ENCODE measurements around the gene INS. TPM values are rescaled to one million over a fixed set of nuclear protein-coding genes. Genes with fewer than 3 reads are reported as not detected.

INS gene
- total RNA-seq, 1 donor from 2014 or later, result not detected

DNA sequence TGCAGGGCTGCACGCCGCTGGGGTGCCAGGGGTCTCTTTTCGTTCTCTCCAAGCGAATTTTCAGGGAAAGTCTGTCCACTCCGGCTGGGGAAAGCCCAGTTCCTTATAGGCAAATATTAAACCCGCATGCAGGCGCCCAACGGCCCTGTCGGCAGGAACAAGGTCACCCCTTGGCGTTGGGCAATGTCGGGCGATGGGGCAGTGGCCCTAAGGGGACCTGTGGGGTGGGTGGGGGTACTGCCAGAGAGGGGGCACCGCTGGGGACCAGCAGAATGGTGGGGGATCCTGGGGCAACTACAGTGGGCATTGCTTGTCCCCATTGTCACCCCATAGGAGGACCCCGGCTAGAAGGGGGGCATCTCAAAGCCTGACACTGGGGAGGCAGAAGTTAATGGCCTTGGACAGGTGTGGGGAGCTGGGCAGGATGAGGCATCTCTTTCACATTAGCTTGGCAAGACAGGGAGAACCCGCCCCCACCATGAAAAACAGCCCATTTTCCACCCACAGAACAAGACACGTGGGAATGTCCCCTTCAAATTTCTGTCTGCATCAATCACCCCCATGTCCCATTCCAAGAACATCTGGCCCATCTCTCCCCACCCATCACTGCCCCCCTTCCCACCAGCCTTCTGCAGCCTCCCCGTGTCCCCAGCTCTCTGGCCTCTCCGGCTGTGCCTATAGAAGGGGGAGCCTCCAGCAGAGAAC, 16.3 kb downstream of the INS start:
- DNase-seq (ENCODE audit: low read depth in 2 of 2), result no peak

DNA sequence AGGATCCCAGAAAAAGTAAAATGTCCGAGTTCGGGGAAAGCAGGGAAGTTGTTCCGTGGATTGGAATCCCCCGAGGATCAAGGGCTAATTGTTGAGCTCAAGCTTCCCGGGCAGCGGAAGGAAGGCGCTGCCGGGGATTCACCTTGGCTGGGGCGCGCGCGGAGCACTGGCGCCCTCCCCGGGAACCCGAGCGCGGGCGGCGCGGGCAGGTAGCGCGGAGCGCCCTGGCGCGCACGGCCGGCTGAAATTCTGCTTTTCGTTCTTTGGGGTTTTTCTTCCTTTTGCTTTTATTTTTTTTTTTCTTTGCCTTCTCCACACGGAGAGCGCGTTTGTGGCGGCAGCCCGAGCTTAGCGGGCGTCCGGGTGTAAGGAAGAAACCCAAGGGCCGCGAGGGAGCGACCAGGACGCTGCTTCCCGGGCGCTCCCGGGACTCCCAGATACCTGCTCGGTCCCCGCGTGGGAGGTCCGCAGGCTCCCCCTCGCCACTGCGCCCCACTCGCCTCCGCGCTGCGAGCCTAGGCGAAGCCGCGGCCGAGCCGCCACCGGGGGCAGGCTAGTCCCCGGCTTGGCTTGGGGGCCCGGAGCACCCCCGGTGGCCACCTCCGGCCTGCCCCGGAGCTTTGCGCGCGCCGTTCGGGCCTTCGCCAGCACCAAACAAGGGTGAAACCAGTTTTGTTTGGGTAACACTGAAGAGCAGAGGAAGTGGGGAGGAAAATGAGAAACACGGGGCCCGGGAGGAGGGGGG, 17.0 kb downstream of the INS start:
- DNase-seq (ENCODE audit: low read depth in 2 of 2), result no peak

DNA sequence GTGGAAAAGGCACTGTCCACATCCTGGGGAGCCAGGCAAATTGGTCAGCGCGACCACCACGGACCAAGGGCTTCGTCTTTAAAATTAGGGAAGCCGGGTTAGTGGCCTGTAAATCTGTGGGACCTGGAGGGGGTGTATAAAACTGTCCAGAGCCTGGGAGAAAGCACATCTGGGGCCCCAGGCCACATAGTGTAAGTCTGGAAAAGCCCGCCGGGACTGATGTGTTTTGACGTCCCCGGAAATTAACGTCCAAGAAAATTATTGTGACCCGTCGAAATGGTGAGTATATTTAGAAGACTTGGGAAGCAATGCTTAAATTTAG, 17.6 kb downstream of the INS start:
- no peak for DNase-seq (ENCODE audit: low read depth in 2 of 2)

DNA sequence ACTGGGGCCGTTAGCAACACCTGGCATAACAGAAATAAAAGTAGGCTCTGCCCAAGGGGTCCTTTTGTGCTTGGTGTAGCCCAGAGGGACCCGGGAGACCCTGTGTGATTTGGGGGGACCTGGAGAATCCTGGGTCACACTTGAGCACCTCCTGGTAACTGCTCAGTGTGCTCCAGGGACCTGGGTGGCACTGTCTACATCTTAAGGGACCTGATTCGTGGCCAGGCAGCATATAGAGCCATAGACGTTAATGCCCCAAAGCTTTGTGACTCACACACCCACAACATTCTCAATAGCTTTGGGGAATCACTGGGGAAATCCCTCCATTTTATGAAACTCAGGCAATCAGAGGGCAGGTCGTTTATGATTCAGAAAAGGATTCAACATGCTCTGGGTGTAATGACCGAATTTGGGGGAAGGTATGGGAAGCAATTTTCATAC, 18.2 kb downstream of the INS start:
- peak in 1 of 2 donors; percentile 12 for DNase-seq (ENCODE audit: low read depth in 2 of 2)

DNA sequence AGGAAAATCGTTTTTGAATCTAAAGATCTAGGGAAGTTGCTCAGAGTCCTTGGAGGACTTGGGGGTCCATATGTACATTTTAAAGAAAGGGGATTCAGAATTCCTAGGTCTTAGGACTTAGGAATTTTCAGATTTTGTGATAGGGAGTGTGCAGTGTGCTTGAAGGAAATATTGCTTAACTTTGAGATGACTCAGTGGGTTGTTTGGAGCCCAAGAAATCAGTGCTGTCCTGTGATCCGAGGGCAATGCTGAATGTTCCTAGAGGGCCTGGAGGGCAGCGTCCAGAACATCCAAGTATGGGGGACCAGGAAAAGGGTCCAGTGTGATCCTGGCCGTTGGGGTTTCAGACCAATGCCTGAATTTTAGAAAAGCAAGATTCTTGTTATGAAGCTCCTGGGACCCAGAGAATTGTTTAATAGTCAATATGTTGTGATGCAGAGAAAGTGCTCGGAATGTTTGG, 18.7 kb downstream of the INS start:
- no peak for DNase-seq (ENCODE audit: low read depth in 2 of 2)

DNA sequence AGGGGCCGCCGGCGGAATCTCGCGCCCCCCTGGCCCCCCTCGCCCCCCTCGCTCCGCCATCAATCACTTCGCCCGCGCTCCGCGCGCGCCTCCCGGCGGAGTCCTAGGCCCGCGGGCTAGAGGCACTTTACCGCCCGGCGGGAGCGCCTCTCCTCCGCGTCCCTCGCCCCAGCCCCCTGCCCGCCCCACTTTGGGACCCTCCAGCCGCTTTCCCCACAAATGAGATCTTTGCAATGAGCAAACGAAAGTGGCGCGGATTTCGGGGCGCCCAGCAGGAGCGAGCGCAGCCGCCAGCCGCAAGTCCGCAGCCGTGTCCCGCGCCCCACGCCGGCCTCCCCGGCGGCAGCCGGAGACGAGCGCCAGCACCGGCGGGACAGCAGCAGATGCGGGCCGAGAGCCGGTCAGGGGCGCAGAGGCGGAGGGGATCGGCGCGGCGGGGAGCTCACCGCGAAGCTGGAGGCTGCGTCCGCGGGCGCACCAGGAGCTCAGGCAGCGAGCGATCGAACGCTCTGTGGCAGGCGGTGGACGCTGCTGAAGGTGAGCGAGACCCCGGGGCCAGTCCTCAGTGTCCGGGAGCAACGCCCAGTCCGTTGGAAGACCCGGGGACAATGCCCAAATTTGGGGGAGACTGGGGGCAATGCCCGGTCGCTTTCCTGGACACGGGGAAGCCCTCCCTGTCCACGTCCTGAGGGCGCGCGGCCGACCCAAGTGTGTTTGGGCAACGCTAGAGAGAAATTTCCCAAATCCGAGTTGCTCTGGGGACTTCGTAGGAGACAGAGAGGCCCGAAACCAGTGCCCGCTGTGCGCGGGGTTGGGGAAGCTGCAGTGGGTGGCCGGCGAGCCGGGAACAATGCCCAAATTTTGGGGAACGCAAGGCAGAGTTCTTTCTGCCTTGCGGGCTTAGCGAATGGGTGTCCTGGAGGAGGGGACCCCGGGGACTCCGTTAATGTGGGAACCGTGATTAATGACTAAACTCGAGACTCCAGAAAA, 20.3 kb downstream of the INS start:
- no peak for DNase-seq (ENCODE audit: low read depth in 2 of 2)

DNA sequence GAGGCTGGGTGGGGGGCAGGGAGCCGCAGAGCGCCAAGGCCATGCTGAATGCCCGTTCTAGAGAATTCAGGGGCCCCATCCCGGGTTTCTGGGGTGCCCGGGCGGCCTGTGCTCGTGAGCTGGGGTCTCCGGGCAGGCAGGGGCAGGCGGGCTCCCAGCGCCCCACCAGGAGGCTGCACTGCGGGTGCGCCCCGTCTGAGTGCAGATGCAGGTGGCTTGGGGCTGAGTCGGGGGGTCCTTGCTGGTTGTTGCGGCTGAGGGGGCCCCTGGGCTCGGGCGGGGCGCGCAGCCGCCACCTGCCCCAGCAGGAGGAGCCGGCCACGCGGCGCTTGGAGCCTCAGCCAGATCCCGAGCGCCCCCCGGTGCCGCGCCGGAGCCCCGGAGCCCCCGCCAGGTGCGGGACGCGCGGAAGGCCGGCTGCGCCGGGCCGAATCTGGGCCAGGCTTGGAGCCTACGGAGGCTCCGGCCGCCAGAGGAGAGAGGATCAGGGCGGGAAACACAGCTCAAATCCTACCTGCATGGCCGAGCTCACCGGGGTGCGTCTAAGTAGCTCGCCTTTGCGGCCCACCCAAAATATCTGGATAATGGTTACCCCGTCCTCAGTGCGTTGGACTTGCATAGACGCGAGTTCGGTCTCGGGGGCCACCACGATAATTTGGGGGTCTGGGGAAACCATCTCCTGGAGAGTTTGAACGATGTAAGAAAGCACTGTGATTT, 21.2 kb downstream of the INS start:
- DNase-seq (ENCODE audit: low read depth in 2 of 2), result no peak

DNA sequence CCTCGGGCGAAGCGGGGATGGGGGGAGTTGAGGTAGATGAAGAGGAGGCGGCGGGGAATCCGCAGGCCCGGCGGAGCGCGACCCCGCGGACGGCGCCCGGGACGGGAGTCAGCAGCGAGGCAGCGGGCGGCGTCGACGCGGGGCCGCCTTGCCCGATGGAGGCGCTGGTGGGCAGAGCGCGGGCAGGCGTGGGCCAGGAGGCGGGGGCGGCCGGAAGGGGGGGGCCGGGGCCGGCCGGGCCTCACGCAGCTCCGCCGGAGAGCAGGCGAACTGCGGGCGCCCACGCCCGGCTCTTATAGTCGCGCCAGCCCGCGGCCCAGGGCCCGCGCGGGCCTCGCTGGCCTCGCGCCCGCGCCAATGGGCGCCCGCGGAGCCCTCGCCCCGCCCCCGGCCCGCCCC, 21.9 kb downstream of the INS start, which contains the start of gene IGF2:
TSS of gene IGF2 (minus strand) at position 267 of the 399 bp plus-strand sequence. CDS start 3,866 bp downstream, outside the sequence.
- peak in 1 of 2 donors; percentile 25 for DNase-seq (ENCODE audit: low read depth in 2 of 2)

DNA sequence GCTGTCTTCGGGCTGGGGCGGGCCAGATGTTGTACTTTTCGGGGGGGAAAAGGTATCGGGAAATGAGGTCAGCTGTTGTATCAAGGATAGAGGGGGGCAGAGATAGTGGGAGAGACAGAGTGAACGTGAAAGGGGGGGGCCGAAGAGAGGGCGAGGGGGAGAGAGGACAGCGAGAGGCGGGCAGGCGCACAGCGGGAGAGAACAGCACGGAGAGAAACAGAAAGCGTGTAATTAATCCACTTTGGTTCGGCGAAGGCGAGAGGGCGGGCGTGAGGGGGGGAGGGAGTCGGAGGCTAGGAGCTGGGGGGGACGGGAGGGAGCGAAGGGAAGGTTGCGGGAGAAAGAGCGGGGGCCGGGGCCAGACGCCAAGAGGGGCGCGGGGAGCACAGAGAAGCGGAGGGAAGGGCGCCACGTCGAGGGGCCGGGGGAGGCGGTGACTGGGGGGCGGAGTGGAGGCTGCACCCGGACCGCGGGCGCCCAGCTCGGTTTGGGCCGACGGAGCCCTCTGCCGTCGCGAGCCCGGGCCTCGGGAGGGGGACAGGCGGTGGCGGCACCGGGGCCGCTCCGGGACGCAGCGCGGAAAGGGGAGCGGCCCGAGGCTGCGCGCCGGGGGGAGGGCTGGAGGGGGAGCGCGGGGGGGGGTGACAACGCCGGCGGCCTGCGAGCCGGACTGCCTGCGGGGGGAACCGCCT, 22.4 kb downstream of the INS start:
- no peak for DNase-seq (ENCODE audit: low read depth in 2 of 2)

DNA sequence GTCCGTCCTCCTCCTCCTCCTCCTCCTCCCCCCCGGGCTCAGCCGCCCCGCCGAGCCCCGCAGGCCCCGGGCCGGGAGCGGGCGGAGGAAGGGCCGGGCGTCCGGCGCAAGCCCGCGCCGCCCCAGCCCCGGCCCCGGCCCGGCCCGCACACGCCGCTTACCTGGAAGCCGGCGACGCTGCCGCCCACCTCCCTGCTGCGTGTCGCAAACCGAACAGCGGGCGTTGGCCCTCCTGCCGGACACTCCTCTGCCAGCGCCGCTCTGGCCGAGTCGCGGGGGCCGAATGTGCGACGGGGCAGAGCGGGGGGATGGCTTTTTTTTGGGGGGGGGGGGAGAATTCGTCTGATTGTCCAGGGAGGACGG, 23.0 kb downstream of the INS start:
- no peak for DNase-seq (ENCODE audit: low read depth in 2 of 2)

DNA sequence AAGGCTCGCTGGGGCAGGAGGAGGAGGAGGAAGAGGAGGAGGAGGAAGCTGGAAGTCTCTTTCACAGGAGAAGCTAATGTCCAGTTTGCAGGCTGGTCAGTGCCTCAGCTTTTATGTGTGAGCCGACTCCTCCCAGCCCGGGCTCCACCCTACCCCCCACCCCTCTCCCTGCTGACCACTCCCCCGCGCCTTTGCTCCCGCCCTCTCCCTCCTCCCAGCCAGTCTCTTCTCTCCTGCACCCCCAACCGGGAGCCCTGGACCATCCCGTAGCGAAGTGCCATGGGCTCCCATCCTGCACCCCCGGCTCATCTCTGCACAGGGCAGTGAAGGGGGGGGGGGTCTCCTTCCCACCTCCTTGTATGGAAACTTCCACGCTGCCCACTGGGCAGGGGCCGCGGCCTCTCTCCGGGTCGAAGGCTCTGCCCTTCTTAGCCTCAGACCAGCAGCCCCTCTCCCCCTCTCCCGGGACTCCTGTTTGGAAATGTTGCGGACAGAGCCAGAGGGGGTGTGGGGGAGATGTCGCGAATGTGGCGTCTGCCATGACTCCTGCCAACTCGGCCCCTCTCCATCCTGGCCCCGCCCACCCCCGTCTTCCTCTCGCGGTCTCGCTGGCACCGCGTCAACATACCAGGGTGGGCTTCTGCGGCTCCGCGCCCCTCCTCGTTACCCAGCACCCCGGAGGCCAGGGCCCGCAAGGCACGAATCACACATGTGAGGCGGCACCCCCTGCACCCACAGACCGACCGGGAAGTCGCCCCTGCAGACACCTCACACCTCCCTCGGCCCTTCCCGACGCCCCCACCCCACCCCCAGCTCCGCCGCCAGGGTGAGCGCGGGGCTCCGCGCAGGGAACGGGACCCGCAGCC, 23.6 kb downstream of the INS start:
- DNase-seq (ENCODE audit: low read depth in 2 of 2), result peak in 1 of 2 donors; percentile 53

DNA sequence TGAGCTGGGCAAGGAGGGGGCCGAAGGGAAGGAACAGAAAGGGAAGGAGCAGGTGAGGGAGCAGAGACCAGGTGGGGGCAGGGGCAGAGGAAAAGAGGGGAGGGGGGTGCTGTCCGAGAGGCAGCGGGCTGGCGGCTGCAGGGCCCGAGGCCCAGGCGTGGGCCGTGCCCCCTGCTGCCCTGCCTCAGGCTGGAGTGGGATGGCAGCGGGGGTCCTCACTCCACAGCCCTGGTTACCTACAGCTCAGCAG, 24.1 kb downstream of the INS start:
- no peak for DNase-seq (ENCODE audit: low read depth in 2 of 2)

DNA sequence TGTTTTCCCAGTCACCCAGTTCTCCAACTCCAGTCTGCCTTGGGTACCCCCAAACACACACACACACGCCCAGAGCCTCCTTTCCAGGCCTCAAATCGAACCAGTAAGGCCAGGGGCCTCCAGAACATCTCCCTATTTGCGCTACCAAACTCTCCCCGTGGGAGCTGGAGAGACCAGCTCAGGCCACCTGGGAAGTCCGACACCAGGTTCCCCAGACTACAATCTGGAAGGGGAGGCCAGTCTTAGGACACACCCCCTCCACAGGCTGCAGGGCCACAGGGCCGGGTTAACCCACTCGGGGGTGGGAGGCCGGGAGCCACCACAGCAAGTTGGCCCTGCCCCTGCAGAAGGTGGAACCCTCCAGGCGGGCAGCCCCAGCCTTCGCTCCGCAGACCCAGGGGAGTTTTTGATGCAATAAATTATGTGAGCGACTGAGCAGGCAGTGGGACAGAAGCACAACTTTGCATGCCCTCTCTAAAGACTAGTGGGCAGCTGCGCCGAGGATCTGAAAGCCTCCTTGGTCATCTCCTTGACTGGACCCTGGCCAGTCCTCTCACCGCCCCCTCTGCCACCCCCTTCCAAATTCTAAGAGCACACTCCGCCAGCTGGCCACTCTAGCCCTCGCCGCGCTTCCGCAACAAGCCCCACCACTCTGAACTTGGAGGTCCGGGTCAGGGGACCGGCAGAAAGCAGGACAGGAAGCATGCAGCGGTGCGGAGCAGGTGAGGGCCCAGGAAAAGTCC, 24.6 kb downstream of the INS start:
- no peak for DNase-seq (ENCODE audit: low read depth in 2 of 2)

DNA sequence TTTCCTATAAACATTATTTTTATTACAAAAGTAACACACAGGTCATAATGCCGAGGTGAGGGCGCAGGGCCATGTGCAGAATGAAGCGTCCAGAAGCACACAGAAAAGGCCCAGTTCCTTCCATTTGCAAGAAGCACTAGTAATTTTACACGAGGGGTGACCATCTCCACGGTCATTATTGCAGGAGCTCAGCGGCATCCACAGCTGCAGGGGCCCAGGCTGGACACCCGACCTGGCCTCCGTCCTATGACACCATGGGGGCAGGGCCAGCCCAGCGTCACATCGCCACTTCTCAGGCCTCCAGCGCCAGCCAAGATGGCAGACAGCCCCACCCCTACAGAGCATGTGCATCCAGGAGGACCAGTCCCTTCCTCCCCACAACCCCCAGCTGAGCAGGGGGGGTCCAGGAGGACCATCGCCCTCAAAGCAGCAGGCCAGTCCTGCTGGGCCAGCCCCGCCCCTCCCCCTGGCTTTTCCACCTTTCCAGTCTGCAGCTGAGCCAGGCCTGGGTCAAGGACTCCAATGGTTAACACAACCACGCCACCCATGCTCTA, 25.3 kb downstream of the INS start:
- no peak for DNase-seq (ENCODE audit: low read depth in 2 of 2)

DNA sequence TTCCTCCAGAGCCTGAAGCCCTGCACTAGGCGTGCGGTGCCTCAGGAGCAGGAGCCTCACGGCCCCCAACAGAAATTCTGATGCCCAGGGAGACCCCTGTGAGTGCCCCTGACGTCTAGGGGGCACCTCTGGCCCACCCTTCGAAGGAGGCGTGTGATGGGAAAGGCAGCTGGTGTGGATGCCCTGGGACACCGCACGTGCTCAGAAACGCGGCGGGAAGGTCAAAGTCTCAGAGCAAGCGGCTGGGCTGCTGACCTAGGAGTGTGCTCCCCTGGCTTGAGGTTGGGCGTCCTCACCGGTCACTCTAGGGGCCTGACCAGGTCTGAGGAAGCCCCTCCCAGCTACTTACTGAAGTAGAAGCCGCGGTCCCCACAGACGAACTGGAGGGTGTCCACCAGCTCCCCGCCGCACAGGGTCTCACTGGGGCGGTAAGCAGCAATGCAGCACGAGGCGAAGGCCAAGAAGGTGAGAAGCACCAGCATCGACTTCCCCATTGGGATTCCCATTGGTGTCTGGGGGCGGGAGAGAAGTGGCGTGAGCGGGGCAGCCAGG, 25.9 kb downstream of the INS start:
- no peak for DNase-seq (ENCODE audit: low read depth in 2 of 2)

DNA sequence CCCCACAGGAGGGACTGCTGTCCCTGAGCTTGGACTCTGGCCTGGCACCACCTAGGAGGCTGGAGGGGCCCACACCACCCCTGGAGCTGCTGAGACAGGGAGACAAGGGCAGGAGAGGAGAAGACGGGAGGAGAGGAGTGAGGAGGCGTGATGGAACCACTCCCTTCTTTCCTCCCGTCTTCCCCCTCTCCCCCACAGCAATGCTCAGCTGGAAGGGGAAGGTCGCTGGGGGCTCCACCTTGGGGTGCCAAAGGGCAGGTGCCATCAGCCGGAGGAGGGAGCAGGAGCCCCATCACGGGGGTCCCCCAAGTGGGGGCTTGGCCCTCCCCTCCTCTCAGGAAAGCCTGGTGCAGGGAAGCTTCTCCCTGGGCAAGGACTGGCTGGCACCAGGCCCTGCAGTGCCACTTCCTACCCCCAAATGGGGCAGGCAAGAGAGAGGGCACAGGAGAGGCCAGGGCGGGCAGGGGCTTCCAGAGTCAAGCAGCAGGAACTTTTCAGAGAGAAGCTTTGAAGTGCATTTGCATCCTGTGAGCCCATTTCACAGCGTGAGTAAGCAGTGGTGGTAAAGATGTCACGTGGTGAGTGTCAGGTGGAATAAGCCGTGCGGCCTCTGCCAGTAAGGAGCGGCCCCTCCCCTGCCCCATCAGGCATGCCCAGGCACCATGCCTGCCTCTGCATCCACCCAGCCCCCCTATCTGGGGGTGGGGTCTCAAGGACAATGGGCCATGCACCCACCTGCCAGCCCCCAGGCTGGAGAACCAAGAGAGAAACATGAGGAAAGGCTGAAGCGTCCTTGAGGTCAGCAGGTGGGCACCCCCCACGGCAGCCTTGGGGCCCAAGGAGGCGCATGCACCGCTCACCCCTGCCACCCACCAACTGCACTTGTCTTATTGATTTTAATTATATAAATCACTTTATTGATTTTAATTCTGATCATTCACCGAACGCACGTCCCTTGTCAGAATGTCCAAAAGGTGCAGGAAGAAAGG, 26.7 kb downstream of the INS start:
- no peak for DNase-seq (ENCODE audit: low read depth in 2 of 2)

DNA sequence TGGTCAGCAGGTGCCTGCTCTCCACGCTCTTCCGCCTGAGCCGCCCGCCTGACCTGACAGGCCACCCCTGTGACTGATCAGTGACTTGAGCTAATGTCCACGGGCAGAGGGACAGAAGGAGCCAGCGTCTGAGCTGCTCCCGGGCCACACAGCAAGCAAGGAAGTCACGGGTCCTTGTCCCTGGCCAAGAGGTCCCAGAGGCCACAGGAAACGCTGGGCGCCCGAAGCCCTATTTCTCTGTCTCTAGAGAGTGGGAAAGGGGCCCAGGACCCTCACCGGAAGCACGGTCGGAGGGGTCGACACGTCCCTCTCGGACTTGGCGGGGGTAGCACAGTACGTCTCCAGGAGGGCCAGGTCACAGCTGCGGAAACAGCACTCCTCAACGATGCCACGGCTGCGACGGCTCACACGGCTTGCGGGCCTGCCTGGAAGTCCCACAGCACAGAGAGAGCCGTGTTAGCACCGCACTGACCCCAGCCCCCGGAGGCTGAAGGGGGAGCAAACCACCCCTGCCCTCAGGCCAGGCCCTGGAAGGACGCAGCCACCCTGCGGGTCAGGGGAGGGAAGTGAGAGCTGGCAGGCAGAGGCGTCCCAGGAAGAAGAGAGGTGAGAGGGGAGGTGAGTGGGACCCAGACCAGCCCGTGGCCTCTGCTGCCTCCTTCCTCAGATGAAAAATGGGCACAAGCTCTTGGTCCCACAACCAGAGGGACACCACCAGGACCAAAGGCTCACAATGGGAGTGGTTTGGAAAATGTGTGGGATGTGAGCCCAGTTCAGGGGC, 27.6 kb downstream of the INS start:
- no peak for DNase-seq (ENCODE audit: low read depth in 2 of 2)
